GM18520 (cell line): ENCODE data around the gene ABCA8.

ENCODE experiments used
- ATAC-seq: cut with Tn5 transposase; IDR thresholded peaks from one replicate; pipeline ENCODE4 v1.9.1; 2021; ENCODE audit not compliant: unreplicated experiment

The ABCA8 gene

DNA sequence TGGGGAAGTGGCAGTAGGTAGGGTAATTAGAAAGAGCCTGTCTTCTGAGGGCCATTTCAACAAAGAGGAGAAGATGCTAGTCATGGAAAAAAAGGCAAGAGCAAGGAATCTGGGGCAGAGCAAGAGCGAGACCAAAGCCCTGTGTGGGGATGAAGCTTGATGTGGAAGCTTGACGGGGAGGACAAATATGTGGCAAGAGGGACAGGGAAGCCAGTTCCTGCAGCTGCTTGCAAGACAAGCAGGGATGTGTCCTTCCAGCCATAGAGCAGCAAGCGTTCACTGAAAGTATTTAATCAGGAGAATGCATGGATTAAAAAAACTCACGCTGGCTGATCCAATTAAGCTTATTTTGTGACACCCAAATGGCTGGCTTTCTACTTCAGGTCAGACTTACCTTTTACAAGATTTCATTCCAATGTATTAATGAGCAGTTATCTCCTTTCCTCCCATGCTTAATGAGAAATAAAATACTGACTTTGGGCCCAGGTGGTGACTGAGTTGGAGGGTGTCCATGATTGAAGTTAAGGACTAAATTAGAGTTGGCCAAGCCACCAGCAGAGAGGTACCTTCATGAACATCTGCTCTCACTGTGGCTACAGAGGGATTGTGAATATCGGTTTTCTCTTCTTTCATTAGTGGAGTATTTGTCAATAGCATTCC is 76.8 kb downstream of the ABCA8 start:
- no peak for ATAC-seq

DNA sequence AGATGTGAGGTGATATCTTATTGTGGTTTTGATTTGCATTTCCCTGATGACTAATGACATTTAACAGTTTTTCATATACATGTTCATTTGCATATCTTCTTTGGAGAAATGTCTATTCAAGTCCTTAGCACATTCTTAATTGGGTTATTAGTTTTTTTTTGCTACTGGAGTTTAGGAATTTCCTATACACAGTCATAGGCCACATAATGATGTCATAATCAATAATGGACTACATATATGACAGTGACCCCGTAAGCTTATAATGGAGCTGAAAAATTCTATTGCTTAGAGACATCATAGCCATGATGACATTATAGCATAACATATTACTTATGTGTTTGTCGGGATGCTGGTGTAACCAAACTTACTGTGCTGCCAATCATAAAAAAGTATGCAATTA is 83.7 kb downstream of the ABCA8 start:
- ATAC-seq: no peak

DNA sequence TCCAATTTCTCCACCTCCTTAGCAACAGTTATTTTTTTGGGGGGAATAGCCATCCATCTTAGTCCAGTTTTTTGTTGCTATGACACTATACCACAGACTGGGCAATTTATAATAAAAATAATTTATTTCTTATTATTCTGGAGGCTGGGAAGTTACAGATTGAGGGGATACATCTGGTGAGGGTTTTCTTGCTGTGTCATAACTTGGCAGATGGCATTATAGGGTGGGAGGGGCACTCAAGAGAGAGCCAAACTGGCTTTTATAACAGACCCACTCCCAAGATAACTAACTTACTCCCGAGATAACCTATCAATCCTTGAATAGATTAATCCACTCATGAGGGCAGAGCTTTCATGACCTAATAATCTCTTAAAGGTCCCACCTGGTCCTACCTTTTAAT is 84.2 kb downstream of the ABCA8 start:
- no peak for ATAC-seq

DNA sequence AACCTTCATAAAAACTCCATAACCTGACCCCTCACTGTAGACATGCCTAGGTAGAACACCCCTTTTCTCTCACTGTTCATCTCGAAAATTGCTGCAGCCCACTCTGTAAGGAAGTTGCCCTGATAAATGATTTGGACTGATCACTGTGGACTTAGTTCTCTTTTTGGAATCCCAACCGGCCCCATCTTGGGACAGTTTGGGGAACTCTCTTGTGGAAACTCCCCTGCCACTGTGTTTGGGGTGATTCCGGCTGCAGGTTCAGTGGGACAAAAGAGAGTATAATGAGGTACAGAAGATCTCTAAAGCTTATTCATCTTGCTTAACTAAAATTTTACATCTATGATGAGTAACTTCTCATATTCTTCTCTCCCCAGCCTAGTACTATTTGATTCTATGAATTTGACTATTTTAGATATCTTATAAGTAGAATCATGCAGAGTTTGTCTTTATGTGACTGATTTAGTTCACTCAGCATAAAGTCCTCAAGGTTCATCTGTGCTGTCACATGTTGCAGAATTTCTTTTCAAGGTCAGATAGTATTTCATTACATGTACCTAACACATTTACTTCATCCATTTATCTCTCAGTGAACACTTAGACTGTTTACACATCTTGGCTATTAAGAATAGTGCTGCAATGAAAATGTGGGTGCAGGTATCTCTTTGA is 84.9 kb downstream of the ABCA8 start:
- no peak for ATAC-seq

DNA sequence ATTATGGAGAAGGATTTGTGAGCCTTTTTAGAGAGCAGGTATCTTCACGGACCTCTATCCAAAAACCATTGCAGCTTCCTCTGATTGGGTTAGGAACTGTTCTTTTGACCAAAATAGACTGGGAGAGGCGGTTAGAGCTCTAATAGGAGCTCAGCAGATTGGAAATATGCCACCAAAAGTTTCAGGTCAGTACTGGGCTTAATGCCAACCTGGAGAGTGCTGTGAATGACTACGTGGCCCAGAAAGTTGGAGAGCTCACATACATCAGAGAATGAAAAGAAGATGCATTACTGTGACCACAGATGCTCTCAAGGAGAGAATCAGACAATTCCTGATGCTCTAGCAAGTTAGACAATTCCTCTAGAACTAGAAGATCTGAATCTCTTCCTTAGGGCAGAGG is 86.5 kb downstream of the ABCA8 start:
- ATAC-seq: no peak

DNA sequence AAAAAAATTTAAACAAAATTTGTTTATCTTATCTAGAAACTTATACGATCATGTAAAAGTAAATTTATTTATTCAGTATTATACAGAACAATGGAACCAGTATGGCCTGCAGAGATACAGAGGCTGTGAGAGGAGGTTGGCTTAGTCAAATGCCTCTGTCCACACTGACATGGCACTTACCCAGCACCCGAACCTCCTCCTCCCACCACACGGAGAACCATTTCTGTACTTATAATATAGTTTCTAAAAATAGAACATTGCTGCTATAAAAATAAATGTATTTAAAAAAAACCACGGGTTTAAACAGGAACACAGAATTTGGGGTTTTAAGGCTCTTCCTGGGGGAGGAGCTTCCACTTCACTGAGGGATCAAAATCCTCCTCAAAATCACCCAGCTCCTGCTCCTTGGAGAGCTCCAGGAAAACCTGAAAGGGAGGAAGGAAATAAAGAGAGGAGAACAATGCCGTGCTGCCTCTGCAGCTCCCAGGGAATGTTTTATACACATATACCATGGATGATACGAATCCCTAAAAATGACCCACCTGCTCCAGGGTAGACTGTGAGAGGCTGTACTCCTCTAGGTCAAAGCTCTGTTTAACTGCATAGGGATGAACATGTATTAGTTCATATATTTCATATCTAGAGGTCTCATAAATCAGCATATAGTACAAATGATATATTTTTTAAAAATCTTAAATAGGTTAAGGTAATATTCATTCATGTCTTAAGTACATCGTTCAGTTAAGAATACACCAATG is 87.3 kb downstream of the ABCA8 start:
- ATAC-seq: no peak

DNA sequence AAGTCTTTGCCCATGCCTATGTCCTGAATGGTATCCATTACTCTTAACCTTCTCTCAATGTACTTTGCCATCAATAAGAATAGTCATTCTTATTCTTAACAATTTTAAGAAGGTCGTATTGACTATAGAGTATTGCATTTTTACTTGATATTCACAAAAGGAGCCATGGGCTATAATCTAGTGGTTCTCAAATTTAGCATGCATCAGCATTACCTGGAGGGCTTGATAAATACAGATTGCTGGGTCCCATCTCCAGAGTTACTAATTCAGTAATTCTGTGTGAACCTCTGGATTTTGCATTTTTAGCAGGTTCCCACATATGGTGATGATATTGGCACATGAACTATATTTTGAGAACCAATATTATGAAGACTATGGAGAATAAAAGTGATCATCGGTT is 89.6 kb downstream of the ABCA8 start:
- ATAC-seq: no peak

DNA sequence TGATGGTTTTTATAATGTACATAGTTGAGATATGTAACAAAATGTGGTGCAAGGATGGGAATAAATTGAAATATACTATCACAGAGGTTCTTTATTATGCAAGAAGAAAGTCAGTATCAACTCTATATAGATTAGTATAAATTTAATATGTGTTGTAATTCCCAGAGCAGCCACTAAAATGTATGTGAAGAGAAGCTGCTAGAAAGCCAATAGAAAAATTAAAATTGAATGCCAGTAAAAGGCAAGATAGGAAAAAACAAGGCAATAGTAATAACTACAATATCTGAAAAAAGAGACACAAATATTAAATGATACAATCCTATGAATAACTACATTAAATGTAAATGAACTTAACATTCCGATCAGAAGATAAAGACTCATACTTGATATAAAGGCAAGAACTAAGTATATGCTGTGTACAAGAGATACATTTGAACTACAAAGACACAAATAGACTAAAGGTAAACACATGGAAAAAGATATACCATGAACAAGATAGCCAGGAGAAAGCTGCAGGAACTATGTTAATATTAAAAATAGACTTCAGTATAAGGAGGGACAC is 92.0 kb downstream of the ABCA8 start:
- ATAC-seq: no peak

DNA sequence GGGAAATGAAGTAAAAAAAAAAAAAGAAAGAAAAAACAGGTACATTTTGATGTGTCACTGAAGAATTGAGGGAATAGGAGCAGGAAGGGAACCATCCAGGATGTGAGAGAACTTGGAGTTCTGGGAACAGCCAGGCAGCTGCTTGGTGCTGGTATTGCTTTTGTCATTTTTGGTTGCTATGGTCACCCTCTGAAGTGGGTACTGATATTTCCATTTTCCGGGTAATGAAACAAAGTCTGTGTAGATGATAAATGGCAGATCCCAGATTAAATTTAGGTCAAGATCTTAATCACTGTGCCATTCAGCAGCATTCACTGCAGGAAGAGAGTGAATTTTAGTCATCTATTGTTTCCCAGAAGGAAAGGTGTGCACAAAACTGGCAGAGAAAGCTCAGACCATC is 93.6 kb downstream of the ABCA8 start:
- ATAC-seq: no peak

DNA sequence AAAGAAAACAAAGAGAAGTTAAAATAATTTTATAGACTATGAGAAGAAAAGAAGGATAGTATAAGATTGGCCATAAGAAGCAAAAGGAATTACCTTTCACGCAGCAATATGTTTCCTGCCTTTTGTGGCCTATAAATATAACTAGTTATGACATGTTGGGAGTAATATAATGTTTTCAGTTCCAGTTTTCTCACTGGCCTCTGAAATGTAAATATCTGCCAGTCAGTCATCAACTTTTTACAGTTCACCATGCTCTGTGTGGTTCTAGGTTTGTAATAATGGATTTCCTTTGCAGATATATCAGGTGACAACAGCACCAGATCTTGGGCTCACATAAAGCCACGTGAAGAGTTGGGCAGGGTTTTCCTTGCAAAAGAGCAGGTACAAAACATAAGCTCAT is 94.3 kb downstream of the ABCA8 start:
- no peak for ATAC-seq

DNA sequence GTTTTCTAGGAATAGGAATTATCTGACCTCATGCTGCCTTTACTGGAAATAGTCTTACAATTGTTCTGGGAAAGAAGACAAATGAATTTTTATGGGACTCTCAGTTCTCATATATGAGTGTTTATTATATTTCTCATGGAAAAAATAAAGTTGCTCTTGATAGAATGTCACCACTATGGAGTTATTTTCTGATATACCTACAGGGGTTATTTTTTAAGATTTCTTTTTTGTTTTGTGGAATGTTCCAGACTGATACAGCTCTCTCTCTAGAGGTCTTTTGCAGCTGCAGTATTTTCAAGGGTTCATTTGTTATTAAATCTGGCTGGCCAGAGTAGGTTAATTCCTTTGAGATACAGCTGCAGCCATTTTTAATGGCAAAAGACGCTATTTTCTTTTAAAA is 100.7 kb downstream of the ABCA8 start:
- ATAC-seq: no peak

DNA sequence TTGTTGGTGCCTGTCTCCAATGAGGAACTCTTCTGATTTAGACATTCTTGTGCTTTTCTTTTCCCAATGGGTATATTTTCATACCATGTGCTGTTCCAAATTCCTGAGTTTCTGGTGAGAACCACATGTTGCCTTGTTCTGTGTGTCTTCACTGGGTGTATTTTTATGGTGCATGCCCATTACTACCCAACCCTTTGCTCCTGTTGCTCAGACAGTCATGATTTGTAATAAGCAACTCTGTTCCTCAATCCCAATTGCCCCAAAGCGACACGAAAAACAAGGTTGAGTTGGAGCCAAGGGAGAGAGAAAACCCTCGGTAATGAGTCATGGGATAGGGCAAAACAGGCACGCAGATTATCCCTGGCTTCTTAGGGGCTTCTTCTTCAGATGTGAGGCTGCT is 101.8 kb downstream of the ABCA8 start:
- ATAC-seq: no peak

DNA sequence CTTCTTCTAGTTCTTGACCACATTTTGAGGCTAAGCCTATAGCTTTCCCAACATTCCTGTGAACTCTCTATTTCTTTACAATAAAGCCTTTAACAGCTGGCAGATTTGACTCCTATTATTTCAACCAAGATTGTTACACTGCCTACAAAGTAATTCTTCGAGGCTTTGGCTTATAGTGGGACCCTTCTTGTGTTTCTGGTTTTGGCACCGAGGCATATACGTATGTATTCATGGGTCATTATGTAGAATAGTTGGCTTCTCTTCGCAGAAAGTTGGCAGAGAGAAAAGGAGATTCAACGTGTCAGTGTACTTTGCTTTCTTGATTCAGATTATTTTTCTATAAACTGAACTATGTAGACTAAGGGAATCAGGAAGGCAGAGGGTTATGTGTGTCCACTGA is 102.2 kb downstream of the ABCA8 start:
- ATAC-seq: no peak

DNA sequence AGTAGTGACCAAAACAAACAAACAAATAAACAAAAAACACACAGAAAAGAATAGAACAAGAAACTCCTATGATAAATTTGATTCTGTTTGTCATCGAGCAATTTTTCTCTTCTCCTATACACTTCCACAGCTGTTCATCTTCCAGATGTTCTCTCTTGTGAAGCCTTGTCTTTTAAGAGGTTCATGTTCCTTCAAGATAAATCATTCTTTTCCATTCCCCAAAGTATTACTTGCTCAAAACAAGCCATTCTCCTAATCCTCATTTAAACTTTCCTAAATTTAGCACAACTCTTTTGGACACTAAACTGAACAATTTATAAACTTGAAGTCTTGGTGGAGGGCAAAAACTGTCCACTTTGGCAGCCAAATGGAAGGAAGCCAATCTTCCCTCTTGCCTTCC is 103.3 kb downstream of the ABCA8 start:
- no peak for ATAC-seq

DNA sequence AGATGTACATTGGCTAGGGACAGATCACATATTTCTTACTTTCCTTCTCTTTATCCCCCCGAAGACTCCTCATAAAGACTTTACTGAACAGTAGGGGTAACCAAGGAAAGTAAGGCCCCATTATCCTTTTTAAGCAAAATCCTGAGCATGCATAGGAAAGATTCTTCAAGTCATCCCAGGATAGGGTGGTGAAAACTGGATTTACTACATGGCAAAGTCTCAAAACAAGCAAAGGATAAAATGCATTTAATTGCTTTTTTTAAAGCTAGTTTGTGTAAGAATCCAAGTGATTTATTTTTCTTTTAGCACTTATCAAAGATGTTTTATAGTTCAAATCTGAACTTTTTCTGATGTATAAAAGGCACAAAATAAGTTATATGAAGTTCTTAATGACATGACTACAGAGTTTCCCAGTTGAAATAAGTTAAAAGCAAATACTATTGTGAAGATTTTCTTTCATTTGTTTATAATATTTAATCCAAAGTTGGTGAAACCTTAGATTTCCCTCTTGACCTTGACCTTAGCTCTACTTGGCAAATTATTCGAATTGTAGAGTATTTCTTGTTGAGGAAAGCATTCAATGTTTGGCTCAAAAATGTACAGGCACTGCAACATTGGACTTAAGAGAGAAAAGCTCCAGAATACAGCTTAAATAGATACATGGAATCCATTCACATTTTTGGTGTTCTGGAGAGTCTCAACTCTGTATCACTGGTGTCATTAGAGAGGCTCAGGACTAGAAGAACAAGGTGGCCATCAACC is 104.3 kb downstream of the ABCA8 start:
- ATAC-seq: no peak

DNA sequence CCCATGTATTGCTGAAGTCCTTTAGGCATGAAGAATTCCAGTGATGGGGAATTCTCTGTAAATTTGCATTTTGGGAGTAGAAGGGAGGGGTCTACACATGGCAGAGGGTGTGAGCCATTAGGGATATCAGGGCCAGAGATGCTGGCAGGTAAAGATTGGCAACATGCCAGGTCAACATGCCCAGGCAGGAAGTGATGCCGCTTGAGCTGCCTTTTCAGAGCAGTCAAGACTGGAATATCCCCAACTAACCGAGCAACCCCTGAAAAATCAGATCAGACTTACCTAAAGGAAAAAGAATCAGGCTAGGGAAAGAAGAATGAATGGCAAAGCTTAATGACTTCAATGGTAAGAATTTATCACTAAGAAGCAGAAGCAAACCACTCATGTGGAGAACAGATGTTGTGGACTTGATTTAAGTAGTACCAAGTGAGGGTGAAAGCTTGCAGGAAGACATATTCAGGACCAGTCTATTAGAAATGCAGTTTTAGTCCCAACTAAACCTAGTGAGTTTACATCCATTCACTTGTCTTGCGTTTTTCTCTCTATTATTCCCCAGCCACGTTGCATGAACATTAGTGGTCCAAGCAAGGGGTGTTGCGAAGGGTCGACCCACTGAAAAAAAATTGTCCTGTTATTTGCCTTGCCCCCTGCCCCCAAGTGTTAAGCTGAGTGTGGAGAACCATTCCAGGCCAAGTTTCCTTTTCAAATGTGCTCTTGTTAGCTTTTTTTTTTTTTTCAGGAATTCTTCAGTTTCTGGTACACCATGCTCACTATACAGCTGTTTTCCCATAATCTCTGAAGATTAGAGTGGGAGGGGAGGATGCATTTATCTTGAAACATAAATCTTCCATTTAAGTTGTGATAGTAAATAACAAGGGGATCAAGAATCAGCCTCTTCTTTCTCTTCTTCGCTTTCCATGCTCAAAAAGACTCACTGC is 105.2 kb downstream of the ABCA8 start:
- ATAC-seq: no peak

DNA sequence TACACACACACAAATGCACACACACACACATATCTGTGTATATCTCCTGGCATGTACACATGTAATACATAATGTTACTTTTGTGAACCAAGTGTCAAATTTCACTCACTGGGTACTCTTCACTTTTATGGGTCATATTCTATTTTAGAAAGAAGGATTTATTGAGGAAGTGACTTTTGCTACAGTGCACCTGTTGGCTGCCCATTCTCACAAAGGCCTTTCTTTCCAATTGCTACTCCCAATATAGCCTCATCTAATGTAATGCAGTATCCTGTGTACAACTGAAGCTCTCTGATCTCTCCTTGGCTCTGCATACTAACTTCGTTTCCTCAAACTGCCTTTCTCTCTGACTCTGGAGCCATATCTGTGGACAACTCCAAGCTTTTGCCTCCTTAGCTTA is 107.5 kb downstream of the ABCA8 start:
- no peak for ATAC-seq

DNA sequence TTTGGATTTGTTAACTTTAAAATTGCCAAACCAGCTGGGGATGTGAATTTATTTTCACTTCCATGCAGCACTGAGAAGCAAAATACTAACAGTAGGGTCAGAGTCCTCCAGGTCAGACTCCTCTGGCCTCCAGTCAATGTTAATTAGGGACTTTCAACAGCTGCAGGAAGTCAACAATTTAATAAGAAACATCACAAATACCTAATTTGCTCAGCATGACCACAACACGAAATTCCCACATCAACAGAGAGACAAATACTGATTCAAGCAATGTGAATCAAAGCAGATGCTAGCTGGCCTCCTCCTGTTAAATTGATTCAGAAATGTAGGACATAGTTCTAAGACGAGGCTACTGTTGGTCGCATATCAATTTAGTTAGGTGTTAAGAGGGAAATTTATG is 111.7 kb downstream of the ABCA8 start:
- ATAC-seq: no peak

DNA sequence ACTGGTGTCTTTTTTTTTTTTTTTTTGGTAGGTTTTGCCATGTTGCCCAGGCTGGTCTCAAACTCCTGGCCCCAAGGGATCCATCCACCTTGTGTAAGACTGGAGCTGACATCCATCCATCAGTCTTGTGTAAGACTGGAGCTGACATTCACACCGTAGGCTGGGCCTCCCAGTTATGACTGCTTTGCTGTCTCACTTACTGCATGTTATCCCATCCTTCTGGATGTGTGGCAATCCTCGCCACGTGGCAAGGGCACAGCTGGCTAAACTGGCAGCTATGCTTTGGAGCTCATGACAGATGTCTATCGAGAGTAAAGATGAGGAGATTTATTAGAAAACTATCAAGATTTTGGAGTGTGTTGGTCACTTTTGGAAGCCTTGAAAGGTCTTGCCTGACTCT is 115.1 kb downstream of the ABCA8 start:
- no peak for ATAC-seq

DNA sequence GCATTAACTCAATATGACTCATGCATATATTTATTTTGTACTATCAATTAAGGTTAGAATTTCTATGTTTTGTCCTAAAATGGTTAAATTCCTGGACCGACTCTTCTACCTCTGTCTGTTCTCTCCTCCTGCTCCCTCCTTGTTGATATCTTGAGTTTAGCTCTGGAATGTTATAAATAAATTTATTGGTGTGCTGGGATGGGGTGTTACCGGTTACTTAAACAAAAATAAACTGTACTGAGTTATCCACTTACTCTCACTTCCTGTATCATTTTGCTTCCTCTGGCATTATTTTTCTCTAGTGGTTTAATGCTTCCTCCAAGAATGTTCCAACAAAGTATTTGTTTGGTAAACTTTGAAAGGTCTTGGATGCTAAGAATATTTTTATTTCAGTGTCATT is 120.1 kb downstream of the ABCA8 start:
- ATAC-seq: no peak
